Smooth muscle cell (in vitro differentiated cells): Measurements from ENCODE around the gene B4GALT5. TPM values are rescaled to one million over a fixed set of nuclear protein-coding genes. Genes with fewer than 3 reads are reported as not detected.

ENCODE experiments used
- DNase-seq: peaks from one replicate; lab custom pipeline; 2025; ENCODE audit not compliant: unreplicated experiment; lab: John Stamatoyannopoulos, UW
- H2AFZ ChIP-seq: fragments of 200-600 bp; sonication (generic); 2 replicates; pipeline ENCODE4 v1.6.0; 2016; ENCODE audit warnings: antibody characterized with exemption, low read depth, mild to moderate bottlenecking
- H3F3A ChIP-seq: fragments of 200-600 bp; sonication (generic); 2 replicates; pipeline ENCODE4 v1.6.0; 2017; ENCODE audit warnings: antibody characterized with exemption, low read depth
- H3K27ac ChIP-seq: fragments of 200-600 bp; sonication (generic); 2 replicates; pipeline ENCODE4 v1.5.1; 2016; ENCODE audit warnings: low read depth, mild to moderate bottlenecking
- H3K27me3 ChIP-seq: fragments of 200-600 bp; sonication (generic); 2 replicates; pipeline ENCODE4 v1.6.1; 2016; ENCODE audit warnings: low read depth, mild to moderate bottlenecking
- H3K36me3 ChIP-seq: fragments of 200-600 bp; sonication (generic); 2 replicates; pipeline ENCODE4 v1.5.1; 2016; ENCODE audit warnings: low read depth
- H3K4me1 ChIP-seq: fragments of 200-600 bp; sonication (generic); 2 replicates; pipeline ENCODE4 v1.5.1; 2016; ENCODE audit warnings: low read depth
- H3K4me2 ChIP-seq: fragments of 200-600 bp; sonication (generic); 2 replicates; pipeline ENCODE4 v1.6.0; 2016; ENCODE audit warnings: mild to moderate bottlenecking
- H3K4me3 ChIP-seq: fragments of 200-600 bp; sonication (generic); 2 replicates; pipeline ENCODE4 v1.5.1; 2016; ENCODE audit warnings: mild to moderate bottlenecking
- H3K79me2 ChIP-seq: fragments of 200-600 bp; sonication (generic); 2 replicates; pipeline ENCODE4 v1.6.0; 2016; ENCODE audit warnings: low read depth, mild to moderate bottlenecking
- H3K9ac ChIP-seq: fragments of 200-600 bp; sonication (generic); 2 replicates; pipeline ENCODE4 v1.6.0; 2016; ENCODE audit warnings: low read depth
- H3K9me3 ChIP-seq: fragments of 200-600 bp; sonication (generic); replicated peaks from 2 replicates; pipeline ENCODE4 v1.5.1; 2016; ENCODE audit warnings: low read depth
- H4K20me1 ChIP-seq: fragments of 200-600 bp; sonication (generic); 2 replicates; pipeline ENCODE4 v1.6.0; 2016; ENCODE audit warnings: low read depth
- WGBS: methylation state at CpG from one replicate; pipeline ENCODE4 v1.1.7; 2016; ENCODE audit warnings: low lambda C conversion rate; 5-methylcytosine and 5-hydroxymethylcytosine counted together
- polyA plus RNA-seq: library from polyadenylated mRNA; unstranded; fragments of >200 nt; fragmentation: Nextera tagmentation; extraction: Ambion mirVana; gene quantifications from 2 replicates; pipeline ENCODE4 v1.2.1, GENCODE V29; 2016
- total RNA-seq: library from RNA; depleted of rRNA; stranded (reverse); fragments of >200 nt; gene quantifications from 2 replicates; pipeline ENCODE4 v1.2.3, GENCODE V29; 2014
- TF ChIP-seq, protein P1 (sequence below): fragments of 200-600 bp; sonication (generic); IDR thresholded peaks from 2 replicates; pipeline ENCODE4 v1.5.1; 2017; ENCODE audit warnings: borderline replicate concordance, mild to moderate bottlenecking, antibody characterized with exemption; ENCODE audit not compliant: insufficient read depth, poor library complexity, severe bottlenecking

The B4GALT5 gene
- total and polyA plus RNA-seq, 2 experiments from 2014 or later: 8.2 to 26.0 TPM

DNA sequence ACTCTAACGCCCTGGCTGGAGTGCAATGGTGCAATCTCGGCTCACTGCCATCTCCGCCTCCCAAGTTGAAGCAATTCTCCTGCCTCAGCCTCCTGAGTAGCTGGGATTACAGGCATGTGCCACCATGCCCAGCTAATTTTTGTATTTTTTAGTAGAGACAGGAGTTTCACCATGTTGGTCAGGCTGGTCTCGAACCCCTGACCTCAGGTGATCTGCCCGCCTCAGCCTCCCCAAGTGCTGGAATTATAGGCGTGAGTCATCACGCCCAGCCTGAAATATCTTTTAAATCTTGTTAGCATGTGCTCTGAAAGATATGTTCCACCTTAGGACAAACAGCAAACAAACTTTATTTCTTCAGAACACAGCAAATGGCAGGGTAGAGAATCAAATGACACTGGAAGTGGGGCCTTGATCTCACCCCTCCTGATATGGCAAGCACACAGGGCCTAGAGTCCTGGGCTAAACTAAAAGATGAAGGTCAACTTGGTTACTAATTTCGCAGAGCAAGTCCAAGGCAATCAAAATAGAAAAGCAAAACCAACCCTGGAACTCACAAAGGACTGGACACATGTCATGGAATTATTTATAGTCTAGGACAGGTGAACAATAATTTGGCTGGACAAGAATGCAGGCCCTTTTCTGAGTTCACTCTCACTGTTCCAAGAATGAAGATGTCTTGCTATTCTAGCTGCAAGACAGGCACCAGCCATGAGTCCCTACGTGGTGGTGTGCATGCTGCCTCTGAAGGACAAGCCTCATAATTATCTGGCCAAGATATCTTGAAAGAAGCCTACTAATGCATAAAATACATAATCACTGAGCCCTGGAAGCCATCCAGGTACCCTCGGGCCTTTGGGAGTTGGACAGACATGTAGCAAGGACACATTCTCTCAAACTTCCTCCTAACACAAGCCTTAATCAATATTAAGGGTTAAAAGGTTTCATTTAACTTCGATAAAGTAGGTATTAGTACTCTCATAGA lies 35.6 kb downstream of the B4GALT5 start:
- 66% methylated on average over 11 of the region's 11 CpGs for WGBS
- Histone ChIP-seq H3K27ac (peak overlapping the region; percentile 77), H3K79me2 (peaks cover 82% of the 10 kb centered on the region), H3K4me3 (no peak overlapping the region), H3K27me3 (no peaks in the 10 kb centered on the region), H3K4me1 (peaks cover 75% of the 10 kb centered on the region), H4K20me1 (peaks cover 59% of the 10 kb centered on the region), H3K9ac (no peak overlapping the region), H3K4me2 (peak overlapping the region; percentile 74), H3K36me3 (no peaks in the 10 kb centered on the region), H3F3A (peaks cover 35% of the 10 kb centered on the region), H3K9me3 (no peaks in the 10 kb centered on the region), H2AFZ (no peak overlapping the region)
- no peak for DNase-seq
- TF ChIP-seq, protein P1, sequence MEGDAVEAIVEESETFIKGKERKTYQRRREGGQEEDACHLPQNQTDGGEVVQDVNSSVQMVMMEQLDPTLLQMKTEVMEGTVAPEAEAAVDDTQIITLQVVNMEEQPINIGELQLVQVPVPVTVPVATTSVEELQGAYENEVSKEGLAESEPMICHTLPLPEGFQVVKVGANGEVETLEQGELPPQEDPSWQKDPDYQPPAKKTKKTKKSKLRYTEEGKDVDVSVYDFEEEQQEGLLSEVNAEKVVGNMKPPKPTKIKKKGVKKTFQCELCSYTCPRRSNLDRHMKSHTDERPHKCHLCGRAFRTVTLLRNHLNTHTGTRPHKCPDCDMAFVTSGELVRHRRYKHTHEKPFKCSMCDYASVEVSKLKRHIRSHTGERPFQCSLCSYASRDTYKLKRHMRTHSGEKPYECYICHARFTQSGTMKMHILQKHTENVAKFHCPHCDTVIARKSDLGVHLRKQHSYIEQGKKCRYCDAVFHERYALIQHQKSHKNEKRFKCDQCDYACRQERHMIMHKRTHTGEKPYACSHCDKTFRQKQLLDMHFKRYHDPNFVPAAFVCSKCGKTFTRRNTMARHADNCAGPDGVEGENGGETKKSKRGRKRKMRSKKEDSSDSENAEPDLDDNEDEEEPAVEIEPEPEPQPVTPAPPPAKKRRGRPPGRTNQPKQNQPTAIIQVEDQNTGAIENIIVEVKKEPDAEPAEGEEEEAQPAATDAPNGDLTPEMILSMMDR: no peak

DNA sequence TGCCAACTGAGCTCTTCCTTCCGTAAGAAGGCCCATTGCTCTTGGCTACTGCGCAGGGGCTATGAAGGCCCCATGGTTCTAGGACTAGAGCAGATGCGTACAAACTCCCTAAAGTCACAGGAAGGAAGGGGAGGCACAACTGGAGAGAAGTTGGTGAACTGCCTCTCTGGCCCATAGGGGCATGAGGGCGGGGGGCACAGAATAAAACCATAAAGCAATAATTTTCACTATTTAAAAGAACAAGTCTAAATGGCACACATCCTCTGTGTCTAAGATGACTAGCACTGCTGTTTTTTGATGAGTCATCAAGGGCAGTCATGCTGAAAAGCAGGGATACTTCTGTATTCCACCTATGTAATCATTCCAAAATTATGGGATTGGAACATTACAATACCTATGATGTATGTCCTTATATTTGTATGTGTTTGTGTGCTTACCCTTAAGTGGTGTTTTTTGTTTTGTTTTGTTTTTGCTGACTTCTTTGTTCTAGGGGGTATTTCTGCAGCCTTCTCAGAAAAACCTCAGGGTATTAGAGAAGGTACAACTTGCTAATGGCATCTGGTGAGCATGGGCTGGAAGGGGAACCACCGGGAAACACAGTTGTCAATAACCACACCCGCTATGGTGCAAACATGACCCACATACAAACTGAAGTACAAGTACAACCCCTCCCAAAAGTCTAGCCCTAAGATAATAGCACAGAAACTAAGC lies 36.9 kb downstream of the B4GALT5 start:
- peaks cover 34% of the 10 kb centered on the region for H3F3A ChIP-seq
- peak overlapping the region; percentile 74 for H3K4me2 ChIP-seq
- H4K20me1 ChIP-seq: peaks cover 72% of the 10 kb centered on the region
- no peaks in the 10 kb centered on the region for H3K27me3 ChIP-seq
- no peaks in the 10 kb centered on the region for H3K9me3 ChIP-seq
- peak overlapping the region; percentile 77 for H3K27ac ChIP-seq
- 84% methylated on average over 6 of the region's 6 CpGs for whole genome bisulfite sequencing
- H2AFZ ChIP-seq: no peak overlapping the region
- DNase-seq: no peak
- H3K9ac ChIP-seq: peak overlapping the region; percentile 28
- TF ChIP-seq, protein P1: no peak
- no peak overlapping the region for H3K4me3 ChIP-seq
- no peaks in the 10 kb centered on the region for H3K36me3 ChIP-seq
- peaks cover 71% of the 10 kb centered on the region for H3K4me1 ChIP-seq
- H3K79me2 ChIP-seq: peaks cover 82% of the 10 kb centered on the region

DNA sequence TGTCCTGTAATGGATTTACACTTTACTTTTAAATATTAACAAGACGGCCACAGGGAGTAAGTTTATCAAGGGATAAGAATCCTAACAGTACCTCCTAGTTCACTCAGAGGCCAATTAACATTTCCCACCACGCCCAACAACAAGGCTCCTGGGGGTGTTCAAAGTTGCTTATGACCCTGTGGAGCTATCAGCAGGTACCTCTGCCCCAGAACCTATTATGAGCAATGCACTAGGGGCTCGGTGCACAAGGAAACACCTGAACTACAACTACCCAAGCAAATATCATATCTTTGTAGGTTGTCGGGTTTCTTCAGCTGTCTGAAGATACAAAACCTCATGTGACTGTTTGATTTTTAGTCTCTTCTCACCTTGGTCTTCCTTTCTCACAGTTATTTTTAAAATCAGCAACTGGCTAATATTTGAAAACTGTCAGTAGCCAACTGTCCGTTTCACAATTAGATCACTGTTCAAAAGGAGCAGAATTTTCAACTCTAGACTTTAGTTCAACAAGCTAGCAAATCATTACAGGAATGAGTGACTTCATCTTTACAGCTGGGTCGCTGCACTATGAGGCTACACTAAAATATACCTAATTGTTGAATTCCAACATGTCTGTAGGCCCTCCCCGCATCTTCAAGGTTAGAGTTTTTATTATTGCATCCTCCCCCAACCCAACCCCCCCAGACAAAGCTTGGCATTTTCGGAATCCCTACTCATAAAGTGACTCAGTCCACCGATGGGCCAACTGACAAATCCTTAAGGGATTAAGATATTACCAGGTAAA lies 38.1 kb downstream of the B4GALT5 start:
- TF ChIP-seq, protein P1: no peak
- H4K20me1 ChIP-seq: peaks cover 79% of the 10 kb centered on the region
- H3K36me3 ChIP-seq: no peaks in the 10 kb centered on the region

More for the DNA sequence above, 38.1 kb downstream of the B4GALT5 start:
- Histone ChIP-seq H3K79me2 (peaks cover 82% of the 10 kb centered on the region), H3K27me3 (no peaks in the 10 kb centered on the region), H2AFZ (no peak overlapping the region), H3K9ac (no peak overlapping the region), H3F3A (peaks cover 29% of the 10 kb centered on the region), H3K27ac (peak overlapping the region; percentile 77), H3K4me2 (peak overlapping the region; percentile 74), H3K4me3 (no peak overlapping the region), H3K9me3 (no peaks in the 10 kb centered on the region), H3K4me1 (peaks cover 59% of the 10 kb centered on the region)
- 50% methylated on average over 9 of the region's 9 CpGs for WGBS
- no peak for DNase-seq
